Spleen (tissue), 11 donors: ENCODE data around the gene TMEM239. TPM values are rescaled to one million over a fixed set of nuclear protein-coding genes. Genes with fewer than 3 reads are reported as not detected.

Source experiments
- DNase-seq: peaks from one replicate; pipeline ENCODE4 v3.0.0-alpha.2; 2020
- H3K27ac ChIP-seq, 8 donors: fragments of 200-600 bp; sonication (generic) in 7 of 8; 1 replicate in 4 of 8; 2 replicates in 4 of 8; pipeline versions ENCODE4 v1.5.0 to v1.8.0; 2016 to 2021; ENCODE audit warnings: inconsistent platforms in 4 of 8, mild to moderate bottlenecking in 4 of 8, moderate library complexity in 1 of 8
- H3K27me3 ChIP-seq, 7 donors: fragments of 200-600 bp; sonication (generic) in 6 of 7; replicated peaks in 1 of 7; 1 replicate in 4 of 7; 2 replicates in 3 of 7; pipeline versions ENCODE4 v1.5.0 to v1.8.0; 2016 to 2021; ENCODE audit warnings: inconsistent platforms in 3 of 7, mild to moderate bottlenecking in 1 of 7
- H3K36me3 ChIP-seq, 6 donors: fragments of 200-600 bp; sonication (generic) in 5 of 6; 1 replicate in 4 of 6; 2 replicates in 2 of 6; pipeline versions ENCODE4 v1.5.0 to v1.8.0; 2016 to 2021; ENCODE audit warnings: inconsistent platforms in 2 of 6
- H3K4me1 ChIP-seq, 6 donors: fragments of 200-600 bp; sonication (generic) in 5 of 6; 1 replicate in 3 of 6; 2 replicates in 3 of 6; pipeline versions ENCODE4 v1.5.0 to v1.8.0; 2016 to 2021; ENCODE audit warnings: inconsistent platforms in 3 of 6
- H3K4me3 ChIP-seq, 8 donors: fragments of 200-600 bp; sonication (generic) in 7 of 8; 1 replicate in 4 of 8; 2 replicates in 4 of 8; pipeline versions ENCODE4 v1.5.0 to v1.8.0; 2016 to 2021; ENCODE audit warnings: inconsistent platforms in 4 of 8, mild to moderate bottlenecking in 4 of 8, moderate library complexity in 2 of 8
- H3K9me3 ChIP-seq, 8 donors: fragments of 200-600 bp; sonication (generic) in 7 of 8; 1 replicate in 4 of 8; 2 replicates in 4 of 8; pipeline versions ENCODE4 v1.5.0 to v1.8.0; 2016 to 2021; ENCODE audit warnings: inconsistent platforms in 4 of 8
- CTCF ChIP-seq, 11 experiments: fragments of 200-600 bp in 7 of 11; fragments of 450-650 bp in 4 of 11; sonication (generic) in 4 of 11; IDR thresholded peaks in 8 of 11; conservative IDR thresholded peaks in 3 of 11; 1 replicate in 7 of 11; 2 replicates in 4 of 11; pipeline versions ENCODE4 v1.4.0 to v1.8.0; 2016 to 2021; ENCODE audit warnings: antibody characterized with exemption in 11 of 11, inconsistent platforms in 4 of 11, mild to moderate bottlenecking in 1 of 11
- POLR2A ChIP-seq, 3 donors: fragments of 450-650 bp; IDR thresholded peaks; one replicate each; pipeline ENCODE4 v1.5.1; 2017; ENCODE audit warnings: antibody characterized with exemption in 3 of 3, mild to moderate bottlenecking in 1 of 3
- POLR2AphosphoS5 ChIP-seq, 3 donors: sonication (generic); formaldehyde crosslinking; IDR thresholded peaks; one replicate each; pipeline ENCODE4 v1.5.1; 2017; ENCODE audit warnings: antibody characterized with exemption in 3 of 3
- WGBS, 5 donors: extraction: QIAGEN DNeasy Blood & Tissue Kit in 3 of 5; methylation state at CpG; one replicate each; pipeline versions ENCODE4 v1.1.5 to v1.1.7; 2013 to 2018; 5-methylcytosine and 5-hydroxymethylcytosine counted together
- intact Hi-C: fragments of 100-400 bp; cut with DNase I; formaldehyde crosslinking; loops from one replicate; pipeline ENCODE4 v1.15.0; 2023; ENCODE audit warnings: low total_unique reads
- polyA plus RNA-seq, 3 donors: library from polyadenylated mRNA; stranded (reverse); fragments of 200-250 nt; gene quantifications; one replicate each; pipeline ENCODE4 v1.2.1, GENCODE V29; 2013
- total RNA-seq, 7 donors: library from RNA; depleted of rRNA in 3 of 7; stranded (reverse); fragments of >200 nt in 3 of 7; fragmentation: NEBNext Ultra II Directional in 4 of 7; extraction: Animal tissue kit (Norgen Biotek cat#: 25700) in 4 of 7; gene quantifications; one replicate each; pipeline versions ENCODE4 v1.1.0 to v1.2.1, GENCODE V29; 2016 to 2021
- donor health status: healthy with polysubstance abuse.
- donor health status: DM: no; HTN: no; CAD: no; lungs with moderate emphysema.
- donor health status: DM: no; HTN: no; CAD: no.
- donor health status: Bipolar disorder and iron deficiency.
- donor health status: healthy.
- donor health status: DM: no; HTN: no; CAD: no.
- donor health status: DM: yes; HTN: yes; CAD: no.

TMEM239 gene
- total and polyA plus RNA-seq, 10 donors = not detected

GRCh38 chr20:2797136-2797983 is 18.8 kb upstream of the TMEM239 start:
- peaks cover 3 to 29% (median 26%) of the 10 kb centered on the region in 6 donors for H3K4me1 ChIP-seq
- no peak overlapping the region for H3K4me3 ChIP-seq
- TF ChIP-seq CTCF (IDR thresholded peaks at IDR 0.05 in 8 of 11, conservative IDR thresholded peaks at IDR 0.05 in 3 of 11) (no peak), POLR2AphosphoS5 (IDR thresholded peaks at IDR 0.05) (no peak), POLR2A (IDR thresholded peaks at IDR 0.05) (no peak)
- no peaks in the 10 kb centered on the region for H3K36me3 ChIP-seq
- peaks cover 0 to 98% (median 35%) of the 10 kb centered on the region in 7 donors for H3K27me3 ChIP-seq
- DNase-seq = no peak
- H3K27ac ChIP-seq = no peak overlapping the region
- H3K9me3 ChIP-seq = no peaks in the 10 kb centered on the region
- WGBS, 5 donors = 74 to 83% (median 77%) methylated on average over 13 to 16 of the region's 16 CpGs
- intact Hi-C loops = no loop called here

- DNase-seq = no peak
- peaks cover 3 to 29% (median 26%) of the 10 kb centered on the region in 6 donors for H3K4me1 ChIP-seq
- intact Hi-C loops = no loop called here
- TF ChIP-seq CTCF (IDR thresholded peaks at IDR 0.05 in 8 of 11, conservative IDR thresholded peaks at IDR 0.05 in 3 of 11) = no peak
- TF ChIP-seq POLR2AphosphoS5 (IDR thresholded peaks at IDR 0.05) = no peak
- TF ChIP-seq POLR2A (IDR thresholded peaks at IDR 0.05) = no peak
- H3K36me3 ChIP-seq = no peaks in the 10 kb centered on the region
- peaks cover 0 to 98% (median 35%) of the 10 kb centered on the region in 7 donors for H3K27me3 ChIP-seq
- 81 to 89% (median 86%) methylated on average over 10 to 19 of the region's 19 CpGs for WGBS, 5 donors
- no peak overlapping the region for H3K27ac ChIP-seq
- no peaks in the 10 kb centered on the region for H3K9me3 ChIP-seq
- H3K4me3 ChIP-seq = no peak overlapping the region
Observed at GRCh38 chr20:2798095-2798805, 17.9 kb upstream of the TMEM239 start.

GRCh38 chr20:2798814-2799213 is 17.4 kb upstream of the TMEM239 start:
- H3K4me1 ChIP-seq = peaks cover 3 to 29% (median 26%) of the 10 kb centered on the region in 6 donors
- H3K27me3 ChIP-seq = peaks cover 0 to 98% (median 35%) of the 10 kb centered on the region in 7 donors
- intact Hi-C loops = no loop called here
- no peak overlapping the region for H3K4me3 ChIP-seq
- no peak overlapping the region for H3K27ac ChIP-seq
- no peaks in the 10 kb centered on the region for H3K9me3 ChIP-seq
- TF ChIP-seq POLR2A (IDR thresholded peaks at IDR 0.05) (no peak), POLR2AphosphoS5 (IDR thresholded peaks at IDR 0.05) (no peak), CTCF (IDR thresholded peaks at IDR 0.05 in 8 of 11, conservative IDR thresholded peaks at IDR 0.05 in 3 of 11) (no peak)
- DNase-seq = no peak
- 58 to 78% (median 69%) methylated on average over 6 of the region's 6 CpGs for WGBS, 5 donors
- no peaks in the 10 kb centered on the region for H3K36me3 ChIP-seq

- Histone ChIP-seq H3K27me3 (peaks cover 0 to 98% (median 35%) of the 10 kb centered on the region in 7 donors), H3K4me1 (peaks cover 3 to 29% (median 26%) of the 10 kb centered on the region in 6 donors), H3K9me3 (no peaks in the 10 kb centered on the region), H3K36me3 (no peaks in the 10 kb centered on the region), H3K27ac (no peak overlapping the region), H3K4me3 (peak overlapping the region in 6 of 8 donors; percentile 25 to 65 (median 38))
- intact Hi-C loops = no loop called here
- DNase-seq = no peak
- TF ChIP-seq POLR2A (IDR thresholded peaks at IDR 0.05) = no peak
- TF ChIP-seq CTCF (IDR thresholded peaks at IDR 0.05 in 8 of 11, conservative IDR thresholded peaks at IDR 0.05 in 3 of 11) = no peak
- no peak for TF ChIP-seq POLR2AphosphoS5 (IDR thresholded peaks at IDR 0.05)
- WGBS, 5 donors = 33 to 45% (median 34%) methylated on average over 9 of the region's 9 CpGs
Observed at GRCh38 chr20:2799271-2799670, 16.9 kb upstream of the TMEM239 start.
